Keratinocyte (primary cell): ENCODE results near the gene PIGH. TPM values are rescaled to one million over a fixed set of nuclear protein-coding genes. Genes with fewer than 3 reads are reported as not detected.

Source experiments
- DNase-seq: peaks from one replicate; pipeline ENCODE4 v3.0.0-alpha.2; 2011; ENCODE audit warnings: low read depth, missing footprints, low spot score
- FAIRE-seq: peaks from 2 replicates; lab custom pipeline; 2011; peaks lifted over from hg19 to GRCh38; lab: Jason Lieb, UNC
- H2AFZ ChIP-seq: 2 replicates; pipeline ENCODE4 v1.6.0; 2012; ENCODE audit warnings: low read length, control low read depth, inconsistent platforms; ENCODE audit not compliant: control insufficient read depth
- H3K27ac ChIP-seq: 2 replicates; pipeline ENCODE4 v1.5.1; 2011; ENCODE audit warnings: low read length; ENCODE audit not compliant: control insufficient read depth, insufficient read depth
- H3K27me3 ChIP-seq: 3 replicates; pipeline ENCODE4 v1.6.0; 2011; ENCODE audit warnings: low read length; ENCODE audit not compliant: control insufficient read depth, insufficient read depth; ENCODE audit errors: extremely low read depth
- H3K36me3 ChIP-seq, 2 experiments: 2 replicates in 1 of 2; 3 replicates in 1 of 2; pipeline ENCODE4 v1.5.1; 2011; ENCODE audit warnings: low read length in 2 of 2, mild to moderate bottlenecking in 1 of 2; ENCODE audit not compliant: control insufficient read depth in 2 of 2, insufficient read depth in 2 of 2; ENCODE audit errors: extremely low read depth in 1 of 2
- H3K4me1 ChIP-seq: 3 replicates; pipeline ENCODE4 v1.5.1; 2011; ENCODE audit warnings: low read length; ENCODE audit not compliant: control insufficient read depth, insufficient read depth; ENCODE audit errors: extremely low read depth
- H3K4me2 ChIP-seq: 3 replicates; pipeline ENCODE4 v1.6.0; 2011; ENCODE audit warnings: low read depth, low read length; ENCODE audit not compliant: control insufficient read depth, insufficient read depth; ENCODE audit errors: extremely low read depth
- H3K4me3 ChIP-seq, 3 experiments: fragments of 200-600 bp in 1 of 3; sonication (generic) in 1 of 3; 2 replicates in 2 of 3; 3 replicates in 1 of 3; pipeline ENCODE4 v1.5.1; 2011 to 2016; ENCODE audit warnings: low read length in 3 of 3, mild to moderate bottlenecking in 3 of 3, control low read depth in 2 of 3, inconsistent platforms in 1 of 3, low read depth in 1 of 3, mixed read lengths in 1 of 3, mixed run types in 1 of 3, moderate library complexity in 1 of 3; ENCODE audit not compliant: control insufficient read depth in 2 of 3, insufficient read depth in 2 of 3; ENCODE audit errors: extremely low read depth in 1 of 3
- H3K79me2 ChIP-seq: 2 replicates; pipeline ENCODE4 v1.6.0; 2012; ENCODE audit warnings: low read length; ENCODE audit not compliant: control insufficient read depth, insufficient read depth
- H3K9ac ChIP-seq: 3 replicates; pipeline ENCODE4 v1.6.0; 2011; ENCODE audit warnings: low read length; ENCODE audit not compliant: control insufficient read depth, insufficient read depth; ENCODE audit errors: extremely low read depth
- H3K9me1 ChIP-seq: 3 replicates; pipeline ENCODE4 v1.6.0; 2011; ENCODE audit warnings: low read length; ENCODE audit not compliant: control insufficient read depth, insufficient read depth; ENCODE audit errors: extremely low read depth
- H3K9me3 ChIP-seq: 2 replicates; pipeline ENCODE4 v1.5.1; 2012; ENCODE audit warnings: low read depth, low read length; ENCODE audit not compliant: control insufficient read depth
- H4K20me1 ChIP-seq: 3 replicates; pipeline ENCODE4 v1.6.0; 2011; ENCODE audit warnings: low read length; ENCODE audit not compliant: control insufficient read depth, insufficient read depth; ENCODE audit errors: extremely low read depth
- EZH2 ChIP-seq: IDR thresholded peaks from one replicate; pipeline ENCODE4 v1.6.1; 2012; ENCODE audit warnings: inconsistent platforms, mild to moderate bottlenecking, low read length, moderate library complexity
- dilution Hi-C: fragments of 300-500 bp; cut with MboI; formaldehyde crosslinking; loops from one replicate; pipeline ENCODE4 v1.7.0; 2020; ENCODE audit warnings: low sequenced_read_pairs; ENCODE audit not compliant: extremely low pct_ligation_motif_present
- polyA plus RNA-seq, 5 experiments: library from polyadenylated mRNA; depleted of rRNA in 3 of 5; stranded (reverse) in 3 of 5; stranded (forward) in 1 of 5; unstranded in 1 of 5; fragments of >200 nt; gene quantifications; 1 replicate in 1 of 5; 2 replicates in 3 of 5; 3 replicates in 1 of 5; pipeline versions ENCODE4 v1.2.1 to v1.2.3, GENCODE V29; 2011 to 2012; ENCODE audit warnings: missing spikeins in 2 of 5, low read depth in 1 of 5, low replicate concordance in 1 of 5
- TF ChIP-seq, protein P1 (sequence below), 3 experiments: IDR thresholded peaks in 1 of 3; conservative IDR thresholded peaks in 1 of 3; optimal IDR thresholded peaks in 1 of 3; 2 replicates in 2 of 3; 3 replicates in 1 of 3; pipeline versions ENCODE3 to v1.5.1; 2011; ENCODE audit warnings: low read length in 3 of 3, mild to moderate bottlenecking in 3 of 3, moderate library complexity in 2 of 3, control low read depth in 1 of 3, inconsistent platforms in 1 of 3; ENCODE audit not compliant: insufficient read depth in 2 of 3; ENCODE audit errors: extremely low read depth in 1 of 3

The PIGH gene
- polyA plus RNA-seq, 1 donor (not counting 4 experiments of a cell fraction or from before 2014, with no cell fraction given), result 29.9 TPM

- no peak for TF ChIP-seq EZH2
- TF ChIP-seq, protein P1, sequence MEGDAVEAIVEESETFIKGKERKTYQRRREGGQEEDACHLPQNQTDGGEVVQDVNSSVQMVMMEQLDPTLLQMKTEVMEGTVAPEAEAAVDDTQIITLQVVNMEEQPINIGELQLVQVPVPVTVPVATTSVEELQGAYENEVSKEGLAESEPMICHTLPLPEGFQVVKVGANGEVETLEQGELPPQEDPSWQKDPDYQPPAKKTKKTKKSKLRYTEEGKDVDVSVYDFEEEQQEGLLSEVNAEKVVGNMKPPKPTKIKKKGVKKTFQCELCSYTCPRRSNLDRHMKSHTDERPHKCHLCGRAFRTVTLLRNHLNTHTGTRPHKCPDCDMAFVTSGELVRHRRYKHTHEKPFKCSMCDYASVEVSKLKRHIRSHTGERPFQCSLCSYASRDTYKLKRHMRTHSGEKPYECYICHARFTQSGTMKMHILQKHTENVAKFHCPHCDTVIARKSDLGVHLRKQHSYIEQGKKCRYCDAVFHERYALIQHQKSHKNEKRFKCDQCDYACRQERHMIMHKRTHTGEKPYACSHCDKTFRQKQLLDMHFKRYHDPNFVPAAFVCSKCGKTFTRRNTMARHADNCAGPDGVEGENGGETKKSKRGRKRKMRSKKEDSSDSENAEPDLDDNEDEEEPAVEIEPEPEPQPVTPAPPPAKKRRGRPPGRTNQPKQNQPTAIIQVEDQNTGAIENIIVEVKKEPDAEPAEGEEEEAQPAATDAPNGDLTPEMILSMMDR (optimal IDR thresholded peaks at IDR 0.05 in 1 of 3, IDR thresholded peaks at IDR 0.05 in 1 of 3, conservative IDR thresholded peaks at IDR 0.05 in 1 of 3; ENCODE audit: extremely low read depth in 1 of 3, insufficient read depth in 2 of 3, low read length in 3 of 3), result no peak
- DNase-seq (no peak), FAIRE-seq (no peak)
- Histone ChIP-seq H3K4me1 (no peaks in the 10 kb centered on the region), H3K36me3 (no peaks in the 10 kb centered on the region), H3K4me2 (no peak overlapping the region), H3K9me3 (no peaks in the 10 kb centered on the region), H2AFZ (no peak overlapping the region), H3K9ac (no peak overlapping the region), H3K4me3 (no peak overlapping the region), H3K27ac (no peak overlapping the region), H4K20me1 (no peaks in the 10 kb centered on the region), H3K27me3 (no peaks in the 10 kb centered on the region), H3K79me2 (no peaks in the 10 kb centered on the region), H3K9me1 (no peaks in the 10 kb centered on the region)
- dilution Hi-C loops, result no loop called here
Measured at GRCh38 chr14:67572608-67573007, 27.5 kb downstream of the PIGH start.

DNA sequence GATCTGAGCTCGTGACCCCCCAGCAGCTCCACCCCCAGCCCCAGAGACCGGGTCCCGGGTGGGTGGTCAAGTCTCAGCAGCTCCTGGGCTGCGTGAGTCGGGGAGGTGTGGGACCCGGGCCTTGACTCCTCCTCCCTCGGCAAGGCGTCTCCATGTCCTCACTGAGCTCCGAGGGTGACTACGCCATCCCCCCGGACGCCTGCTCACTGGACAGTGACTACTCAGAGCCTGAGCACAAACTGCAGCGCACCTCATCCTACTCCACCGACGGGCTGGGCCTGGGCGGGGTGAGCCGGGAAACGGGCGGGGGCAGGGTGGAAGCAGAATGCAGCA is 28.1 kb downstream of the PIGH start:
- no peak for FAIRE-seq
- no peak for TF ChIP-seq EZH2
- TF ChIP-seq, protein P1 (optimal IDR thresholded peaks at IDR 0.05 in 1 of 3, IDR thresholded peaks at IDR 0.05 in 1 of 3, conservative IDR thresholded peaks at IDR 0.05 in 1 of 3; ENCODE audit: extremely low read depth in 1 of 3, insufficient read depth in 2 of 3, low read length in 3 of 3), result no peak

More for the DNA sequence above, 28.1 kb downstream of the PIGH start:
- Histone ChIP-seq H3K4me1 (no peaks in the 10 kb centered on the region), H3K36me3 (no peaks in the 10 kb centered on the region), H3K4me2 (no peak overlapping the region), H3K27ac (no peak overlapping the region), H3K9me1 (no peaks in the 10 kb centered on the region), H3K27me3 (no peaks in the 10 kb centered on the region), H3K79me2 (no peaks in the 10 kb centered on the region), H2AFZ (no peak overlapping the region), H4K20me1 (no peaks in the 10 kb centered on the region), H3K9ac (no peak overlapping the region), H3K9me3 (no peaks in the 10 kb centered on the region), H3K4me3 (no peak overlapping the region)
- dilution Hi-C loops, result no loop called here
- DNase-seq, result no peak
